GM18507 (cell line): ENCODE measurements around the gene GOLGA7B.
"Not testable (repeated sequence)": the region's sequence is repeated elsewhere in the genome, so short reads cannot be mapped to it uniquely, and the experiment has no call there.

Source experiments
- DNase-seq: peaks from one replicate; pipeline ENCODE4 v3.0.0; 2011; ENCODE audit warnings: low read depth; ENCODE audit not compliant: insufficient read length; ENCODE audit errors: extremely low spot score
- FAIRE-seq: peaks from 2 replicates; lab custom pipeline; 2011; peaks lifted over from hg19 to GRCh38; lab: Jason Lieb, UNC

Gene GOLGA7B

DNA sequence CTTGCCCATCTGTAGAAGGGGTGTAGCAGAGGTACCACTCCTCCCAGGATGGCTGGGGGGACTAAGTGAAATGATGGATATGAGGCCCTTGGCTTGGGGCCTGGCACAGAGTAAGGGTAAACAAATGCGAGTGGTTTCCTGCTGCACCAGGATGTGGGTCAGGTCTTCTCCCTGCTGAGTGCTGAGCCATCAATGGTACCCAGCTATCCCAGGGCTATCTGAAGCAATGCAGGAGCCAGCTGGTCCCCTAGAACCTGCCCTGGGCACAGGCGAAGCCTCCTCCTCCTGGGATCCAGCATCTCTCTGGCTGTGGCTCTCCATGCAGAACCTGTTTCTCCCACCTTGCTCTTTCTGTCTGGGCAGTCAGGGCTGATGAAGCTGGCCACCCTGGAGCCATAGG is 20.9 kb upstream of the GOLGA7B start:
- FAIRE-seq (no peak), DNase-seq (no peak)

DNA sequence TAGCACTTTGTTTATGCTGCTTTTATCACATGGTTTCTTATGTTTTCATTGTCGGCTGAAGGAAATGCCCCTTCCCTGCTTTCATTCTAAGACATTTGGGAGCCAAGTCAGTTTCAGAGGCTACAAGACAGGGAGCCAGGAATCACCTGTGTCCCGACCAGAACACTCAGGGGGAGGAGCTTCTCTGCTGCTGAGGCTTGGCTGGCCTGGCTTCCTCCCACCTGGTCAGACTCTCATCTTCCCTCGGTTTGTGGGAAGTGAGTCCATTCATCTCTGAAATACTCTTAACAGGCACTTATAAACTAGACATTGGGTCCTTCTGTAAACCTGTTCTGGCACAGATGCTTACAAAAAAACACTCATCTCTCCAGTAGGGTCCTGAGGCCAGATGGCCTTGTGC is 19.6 kb upstream of the GOLGA7B start:
- no peak for FAIRE-seq
- no peak for DNase-seq

DNA sequence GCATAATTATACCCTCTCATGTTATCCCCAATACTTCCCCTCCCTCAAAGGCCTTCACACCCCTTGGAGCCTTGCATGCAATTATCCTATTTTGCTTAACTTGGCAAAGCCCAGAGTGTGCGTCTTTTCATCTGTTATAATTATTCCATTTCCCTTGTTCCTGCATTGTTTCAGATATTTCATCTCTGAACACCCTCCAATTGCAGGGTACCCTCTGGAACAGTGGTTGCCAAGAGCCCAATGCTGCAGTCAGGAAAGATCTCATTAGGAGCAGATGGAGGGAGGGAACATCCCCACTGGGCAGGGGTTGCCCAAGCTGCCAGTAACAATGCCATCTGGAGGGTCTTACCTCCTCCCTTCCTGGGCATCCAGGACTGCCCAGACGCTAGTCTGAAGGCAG is 18.4 kb upstream of the GOLGA7B start:
- FAIRE-seq (no peak), DNase-seq (no peak)

DNA sequence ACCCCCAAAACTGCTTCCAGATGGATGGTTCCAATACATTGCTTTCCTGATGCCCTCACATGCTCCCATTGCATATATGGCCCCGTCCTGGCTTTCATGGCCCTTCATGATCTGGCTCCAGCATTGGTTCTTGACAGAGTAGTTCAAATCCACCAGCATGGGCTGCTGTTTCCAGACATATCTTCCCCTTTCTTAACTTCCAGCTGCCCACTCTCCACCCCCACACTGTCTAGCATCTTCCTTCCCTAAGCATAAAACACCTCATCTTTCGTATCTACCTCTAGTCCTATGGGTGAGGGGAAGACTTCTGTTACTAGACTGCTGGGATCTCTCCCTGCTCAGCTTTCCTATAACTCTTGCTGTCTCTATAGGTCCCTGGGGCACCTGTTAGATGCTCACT is 13.2 kb upstream of the GOLGA7B start:
- DNase-seq, result no peak
- no peak for FAIRE-seq

DNA sequence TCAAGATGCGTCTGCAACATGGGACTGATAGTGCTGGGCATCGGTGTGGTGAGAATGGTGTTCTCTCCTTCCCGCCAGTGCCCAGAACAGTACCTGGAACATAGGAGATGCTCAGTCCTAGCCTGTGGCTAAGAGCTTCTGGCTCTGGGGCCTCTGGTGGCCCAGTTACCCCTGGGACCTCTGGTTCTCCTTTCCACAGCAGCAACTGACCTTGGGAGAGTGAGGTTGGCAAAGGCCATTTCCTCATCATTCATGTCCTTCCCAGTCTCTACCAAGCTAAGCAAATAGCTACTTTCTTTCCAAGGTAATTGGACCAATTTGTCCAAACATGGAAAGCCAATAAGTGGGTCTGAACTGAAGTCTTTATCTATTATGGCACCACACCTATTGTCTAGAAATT is 11.6 kb upstream of the GOLGA7B start:
- DNase-seq (no peak), FAIRE-seq (no peak)

DNA sequence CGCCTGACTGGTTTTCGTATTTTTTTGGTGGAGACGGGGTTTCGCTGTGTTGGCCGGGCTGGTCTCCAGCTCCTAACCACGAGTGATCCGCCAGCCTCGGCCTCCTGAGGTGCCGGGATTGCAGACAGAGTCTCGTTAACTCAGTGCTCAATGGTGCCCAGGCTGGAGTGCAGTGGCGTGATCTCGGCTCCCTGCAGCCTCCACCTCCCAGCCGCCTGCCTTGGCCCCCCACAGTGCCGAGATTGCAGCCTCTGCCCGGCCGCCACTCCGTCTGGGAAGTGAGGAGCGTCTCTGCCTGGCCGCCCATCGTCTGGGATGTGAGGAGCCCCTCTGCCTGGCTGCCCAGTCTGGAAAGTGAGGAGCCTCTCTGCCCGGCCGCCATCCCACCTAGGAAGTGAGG is 8.5 kb upstream of the GOLGA7B start:
- not testable (repeated sequence) for FAIRE-seq, DNase-seq

DNA sequence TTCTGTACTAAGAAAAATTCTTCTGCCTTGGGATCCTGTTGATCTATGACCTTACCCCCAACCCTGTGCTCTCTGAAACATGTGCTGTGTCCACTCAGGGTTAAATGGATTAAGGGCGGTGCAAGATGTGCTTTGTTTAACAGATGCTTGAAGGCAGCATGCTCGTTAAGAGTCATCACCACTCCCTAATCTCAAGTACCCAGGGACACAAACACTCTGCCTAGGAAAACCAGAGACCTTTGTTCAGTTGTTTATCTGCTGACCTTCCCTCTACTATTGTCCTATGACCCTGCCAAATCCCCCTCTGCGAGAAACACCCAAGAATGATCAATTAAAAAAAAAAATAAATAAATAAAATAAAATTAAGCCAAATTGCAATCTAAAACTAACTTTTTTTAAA is 7.5 kb upstream of the GOLGA7B start:
- FAIRE-seq, DNase-seq: not testable (repeated sequence)

DNA sequence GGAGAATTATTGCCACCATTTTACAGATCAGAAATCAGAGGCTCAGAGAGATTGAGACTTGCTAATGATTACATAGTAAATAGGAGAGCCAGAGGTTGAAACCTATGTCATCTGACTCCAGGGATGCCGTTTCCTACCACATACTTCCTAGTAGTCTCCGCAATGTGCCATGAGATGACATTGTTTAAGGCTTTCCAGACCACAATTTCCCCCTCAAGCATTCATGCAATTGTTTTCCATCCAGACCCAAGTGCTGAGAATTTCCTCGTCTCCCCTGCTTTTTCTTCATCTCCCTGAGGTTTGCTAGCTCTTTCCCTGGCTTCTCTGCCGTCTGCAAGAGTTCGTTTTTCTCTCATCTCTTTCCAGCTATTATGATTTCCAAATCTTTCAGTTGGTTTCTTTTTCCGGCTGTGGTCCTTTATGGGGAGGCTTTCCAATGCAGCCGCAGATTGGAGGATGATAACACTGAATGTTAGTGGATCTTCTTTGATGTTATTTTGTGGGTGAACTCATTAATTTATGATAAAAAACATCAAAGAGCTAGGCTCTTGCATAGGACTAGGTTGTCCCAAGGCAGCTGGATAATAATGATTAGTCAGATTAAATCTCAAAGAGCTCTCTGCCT is 6.9 kb upstream of the GOLGA7B start:
- DNase-seq, result no peak
- no peak for FAIRE-seq

DNA sequence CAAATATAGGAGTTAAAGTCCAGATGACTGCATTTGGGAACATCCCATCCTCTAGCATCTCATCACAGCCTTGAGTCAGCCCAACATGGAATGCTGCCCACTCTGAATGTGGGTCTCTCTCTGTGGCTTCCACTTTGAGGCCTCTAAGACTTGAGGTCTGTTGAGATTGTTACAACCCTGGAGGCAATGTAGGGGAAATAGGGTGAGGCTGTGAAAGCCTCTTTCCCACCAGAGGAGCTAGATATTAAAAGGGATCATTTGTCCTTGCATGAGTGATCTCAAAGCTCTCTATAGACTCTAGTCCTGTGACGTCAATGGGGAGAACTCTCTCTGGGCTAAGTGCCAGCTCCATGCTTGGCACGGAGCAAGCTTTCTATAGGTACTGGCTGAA is 6.4 kb upstream of the GOLGA7B start:
- FAIRE-seq, result no peak
- DNase-seq, result no peak

DNA sequence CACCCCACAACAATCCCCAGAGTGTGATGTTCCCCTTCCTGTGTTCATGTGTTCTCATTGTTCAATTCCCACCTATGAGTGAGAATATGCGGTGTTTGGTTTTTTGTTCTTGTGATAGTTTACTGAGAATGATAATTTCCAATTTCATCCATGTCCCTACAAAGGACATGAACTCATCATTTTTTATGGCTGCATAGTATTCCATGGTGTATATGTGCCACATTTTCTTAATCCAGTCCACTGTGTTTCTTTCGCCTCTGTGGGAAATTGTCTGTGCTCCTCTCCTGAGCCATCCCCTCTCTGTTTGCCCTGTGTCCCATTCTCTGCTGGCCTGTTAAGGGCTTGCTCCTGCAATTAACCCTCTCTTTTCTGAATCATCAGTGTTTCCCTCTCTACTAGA is 5.7 kb upstream of the GOLGA7B start:
- FAIRE-seq, DNase-seq: not testable (repeated sequence)

DNA sequence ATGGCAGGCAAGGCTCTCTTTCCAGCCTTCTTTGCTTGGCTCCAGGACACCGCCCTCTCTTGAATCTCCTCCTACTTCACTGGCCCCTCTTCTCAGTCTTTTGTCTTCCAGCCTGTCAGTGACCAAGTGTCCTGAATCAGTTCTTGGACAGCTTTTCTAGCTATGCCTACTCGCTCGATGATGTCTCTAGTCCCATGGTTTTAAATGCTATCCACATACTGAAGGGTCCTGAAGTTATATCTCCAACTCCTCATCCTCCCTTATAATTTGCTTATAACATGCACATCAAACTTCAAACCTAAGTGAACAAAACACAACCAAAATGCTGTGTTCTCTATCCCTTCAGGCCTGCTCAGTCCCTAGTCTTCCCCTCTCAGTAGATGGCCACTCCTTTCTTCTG is 5.0 kb upstream of the GOLGA7B start:
- FAIRE-seq, result no peak
- no peak for DNase-seq

DNA sequence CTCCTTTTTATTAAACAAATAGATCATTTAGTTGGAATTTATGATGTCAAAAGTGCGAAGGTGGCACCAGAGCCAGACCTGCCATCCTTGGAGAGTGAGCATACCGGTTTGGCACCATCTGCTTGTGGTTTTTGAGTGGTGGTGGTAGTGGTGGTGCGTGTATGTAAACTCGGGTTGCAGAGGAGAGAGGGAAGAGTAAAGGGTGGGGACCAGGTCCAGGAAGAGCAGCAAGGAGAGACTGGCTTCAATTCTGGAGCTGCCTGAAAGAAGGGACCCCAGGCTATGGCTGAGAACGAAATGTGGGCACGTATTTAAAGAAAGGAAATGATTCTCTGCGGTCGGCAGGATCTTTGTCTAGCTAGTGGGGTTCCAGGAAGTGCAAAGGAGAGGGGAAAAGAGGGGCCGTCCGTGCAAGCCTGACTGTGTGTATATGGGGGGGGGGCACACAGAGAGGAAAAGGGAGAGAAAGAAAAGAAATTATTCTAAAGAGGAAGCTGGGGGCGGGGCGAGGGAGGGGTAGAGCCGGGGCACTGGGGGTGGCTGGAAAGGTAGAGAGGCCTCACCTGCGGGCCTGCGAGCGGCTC is 448 bp upstream of the GOLGA7B start:
- FAIRE-seq, result no peak
- no peak for DNase-seq

DNA sequence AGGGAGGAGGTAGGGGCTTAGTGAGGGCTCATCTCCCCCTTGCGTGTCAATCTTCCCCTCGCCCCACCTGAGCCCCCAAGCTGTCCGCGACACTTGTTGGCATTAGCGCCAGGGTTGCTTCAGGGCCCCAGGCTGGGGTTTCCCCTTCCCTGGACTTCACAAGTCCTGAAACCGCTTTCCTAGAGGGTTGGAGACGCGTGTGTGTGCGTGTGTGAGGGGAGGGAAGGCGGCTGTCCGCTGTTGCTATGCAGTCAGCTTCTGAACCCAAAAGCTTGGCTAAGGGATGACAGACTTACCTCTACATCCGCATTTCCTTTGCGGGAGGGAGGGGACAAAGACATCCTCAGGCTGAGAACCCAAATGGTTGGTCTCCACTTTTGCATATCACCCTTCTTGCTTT is 803 bp downstream of the GOLGA7B start:
- FAIRE-seq (no peak), DNase-seq (no peak)

DNA sequence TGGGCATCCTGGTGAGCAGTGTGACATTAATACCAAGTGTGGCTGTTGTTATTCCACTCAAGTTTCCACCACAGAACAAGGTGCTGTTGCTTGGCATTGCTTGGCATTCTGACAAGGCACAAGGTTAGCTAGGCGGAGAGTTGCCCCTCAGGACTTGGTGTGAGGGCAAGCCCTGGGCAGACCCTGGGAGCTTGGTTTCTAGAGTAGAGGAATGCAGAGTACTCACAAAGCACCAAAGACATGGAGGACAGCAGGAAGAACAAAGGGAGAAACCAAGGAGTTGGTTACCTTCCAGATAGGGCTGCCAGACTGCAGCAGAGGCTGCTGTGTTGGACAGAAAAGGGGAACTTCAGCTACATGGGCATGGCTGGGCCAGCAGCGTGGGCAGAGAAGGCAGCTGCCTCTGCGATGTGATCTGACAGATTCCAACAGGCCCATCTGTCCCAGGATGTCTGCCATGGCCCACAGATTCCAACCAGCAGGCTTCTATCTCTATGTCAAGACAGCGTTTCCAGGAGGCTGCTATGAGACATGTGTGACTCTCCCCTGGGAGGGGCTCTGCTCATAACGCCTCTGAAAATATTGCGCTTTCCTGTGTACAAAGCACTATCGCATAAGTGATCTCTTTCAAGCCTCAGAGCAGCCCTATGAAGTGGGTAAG is 1.8 kb downstream of the GOLGA7B start:
- FAIRE-seq, result no peak
- no peak for DNase-seq

DNA sequence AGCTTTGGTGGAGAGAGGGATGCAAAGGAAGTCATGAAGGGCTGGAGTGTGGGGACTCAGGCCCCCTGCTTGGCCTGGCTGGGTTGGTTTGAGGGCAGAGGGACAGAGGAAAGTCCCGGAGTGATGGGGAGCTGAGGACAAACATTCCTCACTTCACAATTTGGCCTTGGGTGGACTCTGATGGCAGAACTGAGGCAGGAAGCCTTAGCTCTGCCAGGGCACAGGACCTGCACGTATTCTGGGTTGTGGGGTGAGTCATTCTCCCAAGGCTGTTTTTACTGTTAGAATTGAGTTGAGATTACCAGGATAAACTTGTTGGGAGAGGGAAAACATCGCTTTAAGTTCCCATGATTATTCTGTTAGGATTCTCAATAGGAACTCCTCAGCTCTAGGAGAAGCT is 2.6 kb downstream of the GOLGA7B start:
- DNase-seq, result no peak
- no peak for FAIRE-seq

DNA sequence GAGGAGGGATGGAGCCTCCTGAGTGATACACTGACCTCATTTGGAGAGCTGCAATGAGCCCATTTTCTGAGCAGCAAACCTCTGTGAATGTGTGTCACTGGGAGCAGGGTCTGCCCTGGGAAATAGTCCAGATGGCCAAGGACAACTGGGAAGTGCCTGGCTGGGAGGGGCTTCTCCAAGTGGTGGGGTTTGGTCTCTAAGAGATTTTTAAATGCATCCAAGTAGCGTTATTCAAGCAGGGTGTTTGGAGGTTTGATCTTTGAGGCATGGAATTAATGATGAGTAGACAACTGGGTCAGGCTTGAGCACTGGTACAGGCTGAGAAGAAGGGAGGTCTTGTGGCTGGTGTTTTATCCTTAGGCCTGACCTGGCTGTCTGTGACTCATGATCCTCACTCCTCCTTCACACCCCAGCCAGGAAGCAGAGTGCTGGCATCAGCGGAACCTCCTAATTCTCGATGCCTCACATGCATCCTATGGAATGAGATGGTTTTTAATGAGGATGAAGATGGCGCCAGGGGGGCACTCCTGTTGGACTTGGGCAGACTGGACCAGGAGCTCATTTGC is 3.3 kb downstream of the GOLGA7B start:
- no peak for FAIRE-seq
- no peak for DNase-seq

DNA sequence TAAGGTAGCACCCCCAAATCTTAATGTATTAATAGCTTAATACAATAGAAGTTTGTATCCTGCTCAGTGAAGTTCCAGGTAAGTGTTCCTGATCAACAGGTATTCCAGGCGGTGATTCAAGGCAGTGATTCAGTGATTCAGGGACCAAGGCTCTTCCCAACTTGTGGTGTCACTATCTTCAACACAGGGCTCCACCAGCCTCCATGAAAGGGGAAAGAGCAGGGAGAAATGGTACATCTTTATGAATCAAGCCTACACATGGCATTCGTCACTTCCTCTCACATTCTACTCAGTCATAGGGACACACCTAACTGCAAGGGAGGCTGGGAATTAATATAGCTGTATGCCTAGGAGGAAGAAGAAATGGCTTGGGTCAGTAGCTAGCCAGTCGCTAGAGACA is 5.1 kb downstream of the GOLGA7B start:
- no peak for DNase-seq
- no peak for FAIRE-seq

DNA sequence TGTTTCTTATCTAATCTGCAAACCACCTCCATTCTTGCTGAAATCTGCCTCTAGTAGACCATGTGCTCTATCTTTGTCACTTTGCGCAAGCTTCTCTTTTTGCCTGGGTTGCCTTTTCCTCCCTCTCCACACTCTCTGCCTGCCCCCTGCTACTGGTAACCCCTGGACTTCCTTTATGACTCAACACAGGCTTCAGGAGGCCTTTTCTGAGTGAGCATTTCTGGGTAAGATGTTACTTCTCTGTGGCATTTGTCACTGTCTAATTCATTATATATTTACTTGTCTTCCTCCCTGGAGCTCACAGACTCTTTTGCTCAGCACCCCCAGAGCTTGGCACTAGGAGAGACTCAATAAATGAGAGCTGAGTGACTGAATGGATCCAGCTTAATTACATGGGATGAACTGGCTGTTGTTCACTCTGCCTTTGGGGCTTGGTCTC is 8.4 kb downstream of the GOLGA7B start:
- no peak for FAIRE-seq

DNA sequence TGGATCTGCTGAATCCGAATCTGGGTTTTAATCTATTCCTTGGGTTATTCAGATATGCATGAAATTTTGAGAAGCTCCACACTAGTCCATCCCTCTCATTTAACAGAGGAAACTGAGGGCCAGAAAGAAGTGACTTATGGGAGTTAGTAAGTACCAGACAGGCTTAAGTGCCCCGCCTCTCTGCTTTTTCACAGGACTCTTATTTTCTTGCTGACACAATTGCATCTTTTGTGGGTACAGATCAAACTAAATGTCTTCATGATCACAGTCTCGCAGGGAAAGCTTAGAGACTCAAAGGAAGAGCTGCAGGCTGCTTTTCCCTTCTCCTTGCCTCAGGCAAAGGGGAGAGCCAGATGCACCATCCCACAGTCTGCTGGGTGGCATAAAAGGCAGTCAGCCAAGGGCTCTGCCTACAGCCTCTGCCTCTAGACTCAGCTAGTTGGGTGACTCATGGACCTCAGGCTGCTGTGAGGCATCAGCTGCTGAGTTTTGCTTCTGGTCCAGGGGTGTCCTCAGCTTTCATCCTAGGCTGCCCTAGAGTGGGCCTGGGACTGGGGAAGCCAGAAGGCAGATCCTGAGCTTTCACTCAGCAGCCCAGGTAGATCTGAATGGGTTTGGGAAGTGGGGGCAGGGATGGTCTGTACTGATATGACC is 11.6 kb downstream of the GOLGA7B start:
- FAIRE-seq (no peak), DNase-seq (no peak)

More for the DNA sequence above, 8.4 kb downstream of the GOLGA7B start:
- DNase-seq, result no peak

DNA sequence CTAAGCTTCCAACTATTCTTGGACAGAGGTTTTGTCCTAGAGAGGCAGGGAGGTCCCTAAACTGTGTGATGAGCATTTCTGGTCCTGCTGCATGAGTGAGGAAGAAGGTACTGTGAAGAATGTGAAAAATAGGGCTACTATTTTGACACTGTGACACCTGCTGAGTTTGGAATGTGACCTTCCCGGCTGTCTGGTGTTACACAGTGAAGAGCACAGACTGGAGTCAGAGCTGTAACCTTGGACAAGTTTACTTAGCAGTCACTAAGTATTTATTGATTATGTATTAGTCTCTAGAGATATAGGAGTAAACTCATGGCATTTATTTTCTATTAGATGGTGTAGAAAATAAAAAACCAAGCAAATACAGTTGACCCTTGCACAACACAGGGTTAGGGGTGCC is 12.3 kb downstream of the GOLGA7B start:
- DNase-seq, result no peak

More for the DNA sequence above, 12.3 kb downstream of the GOLGA7B start:
- FAIRE-seq, result no peak
